Endothelial cell of umbilical vein (primary cell): ENCODE data around the gene ZNF526. TPM values are rescaled to one million over a fixed set of nuclear protein-coding genes. Genes with fewer than 3 reads are reported as not detected.

Source experiments
- BruUV-seq: library from RNA; stranded (reverse); fragments of 400-500 nt; replicated peaks from 2 replicates; lab custom pipeline; 2021; lab: Mats Ljungman, UMichigan
- CTCF ChIA-PET: fragments of 300-600, 350-600 bp; sonication (Branson Sonifier 250); formaldehyde crosslinking; loops from one replicate; lab custom pipeline; 2021; ENCODE audit warnings: antibody characterized with exemption, inconsistent platforms; lab: Charles Lee
- POLR2A ChIA-PET: fragments of 300-600, 350-600 bp; sonication (Branson Sonifier 250); formaldehyde crosslinking; loops from one replicate; lab custom pipeline; 2021; ENCODE audit warnings: antibody characterized with exemption, inconsistent platforms; lab: Charles Lee
- DNase-seq: peaks from one replicate; pipeline ENCODE4 v3.0.0-alpha.2; 2011; ENCODE audit warnings: low read depth, low spot score
- FAIRE-seq: peaks from 2 replicates; lab custom pipeline; 2011; peaks lifted over from hg19 to GRCh38; lab: Jason Lieb, UNC
- H2AFZ ChIP-seq: 2 replicates; pipeline ENCODE4 v1.6.0; 2012; ENCODE audit warnings: low read depth, low read length, control low read depth, inconsistent platforms
- H3K27ac ChIP-seq: 2 replicates; pipeline ENCODE4 v1.5.1; 2011; ENCODE audit warnings: low read depth, mild to moderate bottlenecking, control low read depth, low read length, moderate library complexity; ENCODE audit not compliant: insufficient read depth
- H3K27me3 ChIP-seq, 2 experiments: 2 replicates each; pipeline versions ENCODE4 v1.6.0 to v1.6.1; 2011; ENCODE audit warnings: low read length in 2 of 2, mixed read lengths in 1 of 2; ENCODE audit not compliant: control insufficient read depth in 2 of 2, insufficient read depth in 2 of 2
- H3K36me3 ChIP-seq, 2 experiments: 2 replicates in 1 of 2; 3 replicates in 1 of 2; pipeline ENCODE4 v1.5.1; 2011; ENCODE audit warnings: low read length in 2 of 2, mild to moderate bottlenecking in 1 of 2, moderate library complexity in 1 of 2; ENCODE audit not compliant: control insufficient read depth in 2 of 2, insufficient read depth in 2 of 2; ENCODE audit errors: extremely low read depth in 1 of 2
- H3K4me1 ChIP-seq: 3 replicates; pipeline ENCODE4 v1.5.1; 2011; ENCODE audit warnings: mild to moderate bottlenecking, low read length; ENCODE audit not compliant: control insufficient read depth, insufficient read depth; ENCODE audit errors: extremely low read depth
- H3K4me2 ChIP-seq: 2 replicates; pipeline ENCODE4 v1.6.1; 2011; ENCODE audit warnings: low read length, control low read depth, mixed read lengths; ENCODE audit not compliant: insufficient read depth
- H3K4me3 ChIP-seq, 3 experiments: fragments of 200-600 bp in 1 of 3; sonication (generic), shearing (Covaris generic) in 1 of 3; replicated peaks in 1 of 3; 2 replicates each; pipeline ENCODE4 v1.5.1; 2011 to 2016; ENCODE audit warnings: control low read depth in 3 of 3, low read length in 3 of 3, mild to moderate bottlenecking in 2 of 3, inconsistent platforms in 1 of 3, low read depth in 1 of 3, moderate library complexity in 1 of 3; ENCODE audit not compliant: insufficient read depth in 1 of 3
- H3K79me2 ChIP-seq: 2 replicates; pipeline ENCODE4 v1.6.0; 2012; ENCODE audit warnings: low read length, inconsistent platforms; ENCODE audit not compliant: control insufficient read depth, insufficient read depth
- H3K9ac ChIP-seq: replicated peaks from 2 replicates; pipeline ENCODE3; 2011; ENCODE audit warnings: low read length, control low read depth; ENCODE audit not compliant: insufficient read depth; ENCODE audit errors: extremely low read depth
- H3K9me1 ChIP-seq: replicated peaks from 3 replicates; pipeline ENCODE4 v1.6.0; 2011; ENCODE audit warnings: mild to moderate bottlenecking, low read length; ENCODE audit not compliant: control insufficient read depth, insufficient read depth; ENCODE audit errors: extremely low read depth
- H3K9me3 ChIP-seq: replicated peaks from 2 replicates; pipeline ENCODE4 v1.5.1; 2012; ENCODE audit warnings: low read length, inconsistent platforms; ENCODE audit not compliant: control insufficient read depth, insufficient read depth
- H4K20me1 ChIP-seq: replicated peaks from 2 replicates; pipeline ENCODE3; 2011; ENCODE audit warnings: mild to moderate bottlenecking, low read length; ENCODE audit not compliant: control insufficient read depth, insufficient read depth; ENCODE audit errors: extremely low read depth
- EZH2 ChIP-seq: IDR thresholded peaks from 2 replicates; pipeline ENCODE4 v1.6.1; 2012; ENCODE audit warnings: borderline replicate concordance, low read depth, mild to moderate bottlenecking, moderate library complexity, low read length, inconsistent platforms; ENCODE audit not compliant: severe bottlenecking
- FOS ChIP-seq: IDR thresholded peaks from 2 replicates; pipeline ENCODE4 v1.6.1; 2011; ENCODE audit warnings: mild to moderate bottlenecking, low read length, moderate library complexity, borderline replicate concordance; ENCODE audit not compliant: insufficient read depth
- GATA2 ChIP-seq: IDR thresholded peaks from 2 replicates; pipeline ENCODE4 v1.7.0; 2011; ENCODE audit warnings: low read depth, mild to moderate bottlenecking, moderate library complexity, mixed read lengths, low read length; ENCODE audit not compliant: insufficient read length, insufficient read depth
- JUN ChIP-seq: IDR thresholded peaks from 2 replicates; pipeline ENCODE4 v1.6.1; 2011; ENCODE audit warnings: borderline replicate concordance, low read depth; ENCODE audit not compliant: insufficient read length, insufficient read depth
- MYC ChIP-seq: IDR thresholded peaks from one replicate; pipeline ENCODE4 v1.6.1; 2011; ENCODE audit warnings: mild to moderate bottlenecking, low read depth, low read length
- POLR2A ChIP-seq: IDR thresholded peaks from 2 replicates; pipeline ENCODE4 v1.6.1; 2012; ENCODE audit warnings: low read depth, mild to moderate bottlenecking, control low read depth, low read length
- POLR2AphosphoS5 ChIP-seq: IDR thresholded peaks from 2 replicates; pipeline ENCODE4 v1.6.1; 2012; ENCODE audit warnings: low read depth, mild to moderate bottlenecking, control low read depth, low read length, moderate library complexity; ENCODE audit not compliant: insufficient read depth
- dilution Hi-C: fragments of 300-500 bp; cut with MboI; formaldehyde crosslinking; loops from one replicate; pipeline ENCODE4 v1.15.0; 2019; ENCODE audit warnings: low sequenced_read_pairs; ENCODE audit not compliant: extremely low pct_ligation_motif_present
- intact Hi-C: fragments of 100-400 bp; cut with micrococcal nuclease; formaldehyde crosslinking; loops from one replicate; pipeline ENCODE4 v1.10.0; 2022
- polyA plus RNA-seq, 4 experiments: library from polyadenylated mRNA; depleted of rRNA in 3 of 4; stranded (reverse) in 3 of 4; unstranded in 1 of 4; fragments of >200 nt; gene quantifications; 2 replicates each; pipeline versions ENCODE4 v1.2.1 to v1.2.3, GENCODE V29; 2011 to 2012; ENCODE audit warnings: missing spikeins in 1 of 4
- total RNA-seq: library from RNA; stranded (reverse); gene quantifications from 2 replicates; pipeline ENCODE4 v1.2.3, GENCODE V29; 2021
- TF ChIP-seq, protein P1 (sequence below): IDR thresholded peaks from 2 replicates; pipeline ENCODE4 v1.6.1; 2011; ENCODE audit not compliant: insufficient read depth, insufficient read length
- TF ChIP-seq, protein P2 (sequence below), 2 donors: IDR thresholded peaks; 1 replicate in 1 of 2; 2 replicates in 1 of 2; pipeline ENCODE4 v1.5.1; 2011; ENCODE audit warnings: low read length in 2 of 2, mild to moderate bottlenecking in 2 of 2, moderate library complexity in 2 of 2, control low read depth in 1 of 2, inconsistent platforms in 1 of 2, low read depth in 1 of 2; ENCODE audit not compliant: insufficient read depth in 1 of 2; ENCODE audit errors: extremely low read depth in 1 of 2

Gene ZNF526
- total and polyA plus RNA-seq, 2 donors (not counting 3 experiments of a cell fraction or from before 2014, with no cell fraction given), result 6.5 to 13.3 TPM

DNA sequence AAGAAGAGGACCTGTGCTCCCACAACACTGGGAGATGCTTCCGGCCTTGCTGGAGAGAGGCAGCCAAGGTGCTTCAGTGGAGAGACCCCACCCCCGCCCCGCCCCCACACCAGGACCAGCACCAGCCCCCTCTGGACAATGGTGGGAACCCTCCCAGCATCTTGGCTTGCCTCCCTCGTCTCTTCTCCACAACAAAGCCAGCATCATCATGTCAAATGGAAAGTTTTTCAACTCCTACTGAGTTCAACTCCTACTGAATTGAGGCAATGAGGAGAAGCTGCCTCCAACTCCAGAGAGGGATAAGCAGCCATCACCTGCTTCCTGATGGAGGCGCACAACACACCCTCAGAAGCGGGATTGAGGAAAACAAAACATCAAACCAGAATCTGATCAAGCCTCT, 15.4 kb upstream of the ZNF526 start:
- TF ChIP-seq, protein P1, sequence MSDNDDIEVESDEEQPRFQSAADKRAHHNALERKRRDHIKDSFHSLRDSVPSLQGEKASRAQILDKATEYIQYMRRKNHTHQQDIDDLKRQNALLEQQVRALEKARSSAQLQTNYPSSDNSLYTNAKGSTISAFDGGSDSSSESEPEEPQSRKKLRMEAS, result no peak
- TF ChIP-seq FOS (no peak), GATA2 (no peak), MYC (no peak), JUN (no peak), EZH2 (no peak), POLR2AphosphoS5 (no peak), POLR2A (no peak)
- TF ChIP-seq, protein P2, sequence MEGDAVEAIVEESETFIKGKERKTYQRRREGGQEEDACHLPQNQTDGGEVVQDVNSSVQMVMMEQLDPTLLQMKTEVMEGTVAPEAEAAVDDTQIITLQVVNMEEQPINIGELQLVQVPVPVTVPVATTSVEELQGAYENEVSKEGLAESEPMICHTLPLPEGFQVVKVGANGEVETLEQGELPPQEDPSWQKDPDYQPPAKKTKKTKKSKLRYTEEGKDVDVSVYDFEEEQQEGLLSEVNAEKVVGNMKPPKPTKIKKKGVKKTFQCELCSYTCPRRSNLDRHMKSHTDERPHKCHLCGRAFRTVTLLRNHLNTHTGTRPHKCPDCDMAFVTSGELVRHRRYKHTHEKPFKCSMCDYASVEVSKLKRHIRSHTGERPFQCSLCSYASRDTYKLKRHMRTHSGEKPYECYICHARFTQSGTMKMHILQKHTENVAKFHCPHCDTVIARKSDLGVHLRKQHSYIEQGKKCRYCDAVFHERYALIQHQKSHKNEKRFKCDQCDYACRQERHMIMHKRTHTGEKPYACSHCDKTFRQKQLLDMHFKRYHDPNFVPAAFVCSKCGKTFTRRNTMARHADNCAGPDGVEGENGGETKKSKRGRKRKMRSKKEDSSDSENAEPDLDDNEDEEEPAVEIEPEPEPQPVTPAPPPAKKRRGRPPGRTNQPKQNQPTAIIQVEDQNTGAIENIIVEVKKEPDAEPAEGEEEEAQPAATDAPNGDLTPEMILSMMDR (IDR thresholded peaks at IDR 0.05; ENCODE audit: extremely low read depth in 1 of 2, insufficient read depth in 1 of 2, low read depth in 1 of 2, low read length in 2 of 2), result no peak
- Histone ChIP-seq H3K4me2 (no peak overlapping the region), H3K9me1 (no peaks in the 10 kb centered on the region), H3K27ac (no peak overlapping the region), H3K9ac (no peak overlapping the region), H3K27me3 (no peaks in the 10 kb centered on the region), H4K20me1 (no peaks in the 10 kb centered on the region), H3K4me3 (no peak overlapping the region), H2AFZ (no peak overlapping the region), H3K4me1 (peaks cover 17% of the 10 kb centered on the region), H3K9me3 (no peaks in the 10 kb centered on the region), H3K79me2 (no peaks in the 10 kb centered on the region), H3K36me3 (peaks cover 3 to 49% of the 10 kb centered on the region in 2 experiments)
- intact Hi-C loops, result no loop called here
- no TSS peak for BruUV-seq
- DNase-seq (no peak), FAIRE-seq (no peak)
- dilution Hi-C loops, result no loop called here
- ChIA-PET POLR2A (no interaction called here), CTCF (no interaction called here)
